K562 (cell line): Measurements from ENCODE around the gene WDR35. TPM values are rescaled to one million over a fixed set of nuclear protein-coding genes. Genes with fewer than 3 reads are reported as not detected.

ENCODE experiments used
- ATF1 ChIP-seq, 2 experiments: fragments of 450-650 bp in 1 of 2; IDR thresholded peaks; 2 replicates each; pipeline ENCODE4 v1.6.1; 2016; ENCODE audit warnings: missing compliant biosample characterization in 1 of 2, missing genetic modification characterization in 1 of 2
- CHD1 ChIP-seq: fragments of 200-600 bp; sonication (generic); IDR thresholded peaks from one replicate; pipeline ENCODE4 v1.6.1; 2012; ENCODE audit warnings: mild to moderate bottlenecking, moderate library complexity, low read length, inconsistent platforms
- E2F3 ChIP-seq: fragments of 250-450 bp; sonication (Bioruptor Pico); IDR thresholded peaks from 2 replicates; pipeline ENCODE4 v1.4.0; 2020; ENCODE audit warnings: mild to moderate bottlenecking
- ELF1 ChIP-seq: fragments of 200-800 bp; sonication (Bioruptor generic); IDR thresholded peaks from 2 replicates; pipeline ENCODE4 v1.6.1; 2016; ENCODE audit warnings: missing genetic modification characterization, missing compliant biosample characterization
- FUS ChIP-seq: fragments of 200-400 bp; formaldehyde crosslinking; optimal IDR thresholded peaks from 2 replicates; pipeline ENCODE3; 2017; ENCODE audit warnings: low read depth, low read length
- GATA2 ChIP-seq: sonication (generic); formaldehyde crosslinking; IDR thresholded peaks from 2 replicates; pipeline ENCODE4 v1.4.0; 2020; ENCODE audit warnings: mild to moderate bottlenecking, missing genetic modification reagents
- GTF3C2 ChIP-seq: IDR thresholded peaks from 3 replicates; pipeline ENCODE4 v1.6.1; 2011; ENCODE audit warnings: borderline replicate concordance, mild to moderate bottlenecking, moderate library complexity; ENCODE audit not compliant: insufficient read length; ENCODE audit errors: extremely low read depth
- KHSRP ChIP-seq: fragments of 450-650 bp; IDR thresholded peaks from 2 replicates; pipeline ENCODE4 v1.6.1; 2017
- NCOA2 ChIP-seq, 2 experiments: fragments of 450-650 bp; IDR thresholded peaks; 2 replicates each; pipeline ENCODE4 v1.6.1; 2018; ENCODE audit warnings: mild to moderate bottlenecking in 2 of 2, moderate library complexity in 1 of 2; ENCODE audit not compliant: partially characterized antibody in 2 of 2
- RBM14 ChIP-seq: fragments of 200-400 bp; formaldehyde crosslinking; IDR thresholded peaks from 2 replicates; pipeline ENCODE4 v1.6.1; 2018; ENCODE audit warnings: low read depth, mild to moderate bottlenecking, low read length, moderate library complexity, borderline replicate concordance; ENCODE audit not compliant: insufficient read depth
- TRIM25 ChIP-seq: fragments of 450-650 bp; IDR thresholded peaks from 2 replicates; pipeline ENCODE4 v1.7.0; 2016; ENCODE audit warnings: borderline replicate concordance
- WHSC1 ChIP-seq: IDR thresholded peaks from one replicate; pipeline ENCODE4 v1.6.1; 2012; ENCODE audit warnings: low read length, control low read depth, inconsistent platforms
- ZNF184 ChIP-seq: sonication (generic); formaldehyde crosslinking; IDR thresholded peaks from 2 replicates; pipeline ENCODE4 v1.5.0; 2020; ENCODE audit warnings: missing genetic modification reagents
- ZNF764 ChIP-seq: fragments of 250-450 bp; sonication (Bioruptor Pico); IDR thresholded peaks from 2 replicates; pipeline ENCODE4 v1.4.0; 2020; ENCODE audit warnings: low read depth, mild to moderate bottlenecking, moderate library complexity
- polyA plus RNA-seq, 8 experiments: library from polyadenylated mRNA; depleted of rRNA in 4 of 8; stranded (reverse) in 5 of 8; unstranded in 3 of 8; fragments of >200 nt; fragmentation: Nextera tagmentation in 2 of 8; fragmentation: Illumina TruSeq in 1 of 8; extraction: Ambion mirVana in 2 of 8; extraction: Trizol in 1 of 8; gene quantifications; 2 replicates each; pipeline versions ENCODE4 v1.2.1 to v1.2.3, GENCODE V29; 2011 to 2014; ENCODE audit warnings: inconsistent platforms in 1 of 8, missing spikeins in 1 of 8
- total RNA-seq, 7 experiments: library from RNA; depleted of rRNA in 6 of 7; stranded (reverse); fragments of >200 nt in 6 of 7; fragmentation: Illumina TruSeq in 2 of 7; extraction: Trizol in 2 of 7; gene quantifications; 2 replicates each; pipeline versions ENCODE4 v1.2.1 to v1.2.3, GENCODE V29; 2011 to 2021; ENCODE audit warnings: low replicate concordance in 1 of 7
- TF ChIP-seq, protein P1 (sequence below): fragments of 450-650 bp; IDR thresholded peaks from 2 replicates; pipeline ENCODE4 v1.6.1; 2016; ENCODE audit warnings: mild to moderate bottlenecking
- TF ChIP-seq, protein P2 (sequence below): sonication (generic); formaldehyde crosslinking; IDR thresholded peaks from 2 replicates; pipeline ENCODE4 v1.5.0; 2020; ENCODE audit warnings: missing genetic modification reagents
- TF ChIP-seq, protein P3 (sequence below): IDR thresholded peaks from 2 replicates; pipeline ENCODE4 v1.6.1; 2012; ENCODE audit warnings: low read depth, low read length, improper control_type of control experiment, borderline replicate concordance

Gene WDR35
- total and polyA plus RNA-seq, 9 of the 15 experiments (the other 6 are each of a cell fraction or from before 2014, with no cell fraction given), result 3.3 to 13.1 (median 8.0) TPM

GRCh38 chr2:19989667-19990415 lies at the start of gene WDR35 (continued):
- TF ChIP-seq, protein P1, sequence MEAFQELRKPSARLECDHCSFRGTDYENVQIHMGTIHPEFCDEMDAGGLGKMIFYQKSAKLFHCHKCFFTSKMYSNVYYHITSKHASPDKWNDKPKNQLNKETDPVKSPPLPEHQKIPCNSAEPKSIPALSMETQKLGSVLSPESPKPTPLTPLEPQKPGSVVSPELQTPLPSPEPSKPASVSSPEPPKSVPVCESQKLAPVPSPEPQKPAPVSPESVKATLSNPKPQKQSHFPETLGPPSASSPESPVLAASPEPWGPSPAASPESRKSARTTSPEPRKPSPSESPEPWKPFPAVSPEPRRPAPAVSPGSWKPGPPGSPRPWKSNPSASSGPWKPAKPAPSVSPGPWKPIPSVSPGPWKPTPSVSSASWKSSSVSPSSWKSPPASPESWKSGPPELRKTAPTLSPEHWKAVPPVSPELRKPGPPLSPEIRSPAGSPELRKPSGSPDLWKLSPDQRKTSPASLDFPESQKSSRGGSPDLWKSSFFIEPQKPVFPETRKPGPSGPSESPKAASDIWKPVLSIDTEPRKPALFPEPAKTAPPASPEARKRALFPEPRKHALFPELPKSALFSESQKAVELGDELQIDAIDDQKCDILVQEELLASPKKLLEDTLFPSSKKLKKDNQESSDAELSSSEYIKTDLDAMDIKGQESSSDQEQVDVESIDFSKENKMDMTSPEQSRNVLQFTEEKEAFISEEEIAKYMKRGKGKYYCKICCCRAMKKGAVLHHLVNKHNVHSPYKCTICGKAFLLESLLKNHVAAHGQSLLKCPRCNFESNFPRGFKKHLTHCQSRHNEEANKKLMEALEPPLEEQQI, result no peak
- TF ChIP-seq GATA2 (CRISPR knock-in tag), result no peak
- no peak for TF ChIP-seq WHSC1
- TF ChIP-seq, protein P2, sequence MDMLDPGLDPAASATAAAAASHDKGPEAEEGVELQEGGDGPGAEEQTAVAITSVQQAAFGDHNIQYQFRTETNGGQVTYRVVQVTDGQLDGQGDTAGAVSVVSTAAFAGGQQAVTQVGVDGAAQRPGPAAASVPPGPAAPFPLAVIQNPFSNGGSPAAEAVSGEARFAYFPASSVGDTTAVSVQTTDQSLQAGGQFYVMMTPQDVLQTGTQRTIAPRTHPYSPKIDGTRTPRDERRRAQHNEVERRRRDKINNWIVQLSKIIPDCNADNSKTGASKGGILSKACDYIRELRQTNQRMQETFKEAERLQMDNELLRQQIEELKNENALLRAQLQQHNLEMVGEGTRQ (CRISPR knock-in tag), result no peak
- TF ChIP-seq, protein P3, sequence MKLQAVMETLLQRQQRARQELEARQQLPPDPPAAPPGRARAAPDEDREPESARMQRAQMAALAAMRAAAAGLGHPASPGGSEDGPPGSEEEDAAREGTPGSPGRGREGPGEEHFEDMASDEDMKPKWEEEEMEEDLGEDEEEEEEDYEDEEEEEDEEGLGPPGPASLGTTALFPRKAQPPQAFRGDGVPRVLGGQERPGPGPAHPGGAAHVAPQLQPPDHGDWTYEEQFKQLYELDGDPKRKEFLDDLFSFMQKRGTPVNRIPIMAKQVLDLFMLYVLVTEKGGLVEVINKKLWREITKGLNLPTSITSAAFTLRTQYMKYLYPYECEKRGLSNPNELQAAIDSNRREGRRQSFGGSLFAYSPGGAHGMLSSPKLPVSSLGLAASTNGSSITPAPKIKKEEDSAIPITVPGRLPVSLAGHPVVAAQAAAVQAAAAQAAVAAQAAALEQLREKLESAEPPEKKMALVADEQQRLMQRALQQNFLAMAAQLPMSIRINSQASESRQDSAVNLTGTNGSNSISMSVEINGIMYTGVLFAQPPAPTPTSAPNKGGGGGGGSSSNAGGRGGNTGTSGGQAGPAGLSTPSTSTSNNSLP, result no peak
- no peak for TF ChIP-seq FUS
- no peak for TF ChIP-seq NCOA2 (IDR thresholded peaks at IDR 0.05; ENCODE audit: partially characterized antibody in 2 of 2)
- no peak for TF ChIP-seq CHD1
- no peak for TF ChIP-seq ZNF764 (CRISPR knock-in tag)
- no peak for TF ChIP-seq TRIM25
- TF ChIP-seq GTF3C2, result no peak
- TF ChIP-seq ELF1 (tag), result peak; percentile 69
- no peak for TF ChIP-seq ATF1 (CRISPR knock-in tag; IDR thresholded peaks at IDR 0.05)
- peak; percentile 57; the same call in 1 of the 2 replicates for TF ChIP-seq ATF1 (tag; IDR thresholded peaks at IDR 0.05)
- no peak for TF ChIP-seq E2F3 (CRISPR knock-in tag)
- no peak for TF ChIP-seq ZNF184 (CRISPR knock-in tag)
- TF ChIP-seq RBM14, result no peak
- no peak for TF ChIP-seq KHSRP
